Suprapubic skin (tissue), 4 donors: ENCODE data around the gene SATB2. TPM values are rescaled to one million over a fixed set of nuclear protein-coding genes. Genes with fewer than 3 reads are reported as not detected.

Source experiments
- DNase-seq, 2 donors: peaks; one replicate each; pipeline ENCODE4 v3.0.0-alpha.2; 2019; ENCODE audit warnings: low spot score in 2 of 2
- H3K27ac ChIP-seq: fragments of 200-600 bp; sonication (generic); one replicate; pipeline ENCODE4 v1.5.1; 2019
- H3K27me3 ChIP-seq: fragments of 200-600 bp; sonication (generic); one replicate; pipeline ENCODE4 v1.5.1; 2019
- H3K36me3 ChIP-seq: fragments of 200-600 bp; sonication (generic); one replicate; pipeline ENCODE4 v1.5.1; 2019
- H3K4me1 ChIP-seq: fragments of 200-600 bp; sonication (generic); one replicate; pipeline ENCODE4 v1.5.1; 2019
- H3K4me3 ChIP-seq: fragments of 200-600 bp; sonication (generic); one replicate; pipeline ENCODE4 v1.5.1; 2019; ENCODE audit warnings: mild to moderate bottlenecking
- H3K9me3 ChIP-seq: fragments of 200-600 bp; sonication (generic); one replicate; pipeline ENCODE4 v1.5.1; 2019
- EP300 ChIP-seq: sonication (generic); formaldehyde crosslinking; IDR thresholded peaks from one replicate; pipeline ENCODE4 v1.6.1; 2017; ENCODE audit warnings: antibody characterized with exemption
- POLR2A ChIP-seq, 2 donors: fragments of 450-650 bp; IDR thresholded peaks; one replicate each; pipeline ENCODE4 v1.6.1; 2017; ENCODE audit warnings: antibody characterized with exemption in 2 of 2, mild to moderate bottlenecking in 2 of 2, moderate library complexity in 2 of 2
- POLR2AphosphoS5 ChIP-seq, 3 donors: sonication (generic); formaldehyde crosslinking; IDR thresholded peaks; one replicate each; pipeline ENCODE4 v1.6.1; 2017; ENCODE audit warnings: antibody characterized with exemption in 3 of 3
- WGBS: methylation state at CpG from one replicate; pipeline ENCODE4 v1.1.5; 2018; 5-methylcytosine and 5-hydroxymethylcytosine counted together
- total RNA-seq, 4 donors: library from RNA; depleted of rRNA; stranded (reverse); fragments of >200 nt; gene quantifications; one replicate each; pipeline ENCODE4 v1.1.0, GENCODE V29; 2016
- TF ChIP-seq, protein P1 (sequence below), 2 donors: fragments of 200-600 bp in 1 of 2; fragments of 450-650 bp in 1 of 2; sonication (generic) in 1 of 2; IDR thresholded peaks; one replicate each; pipeline ENCODE4 v1.5.1; 2016 to 2019; ENCODE audit warnings: antibody characterized with exemption in 2 of 2, mild to moderate bottlenecking in 1 of 2, moderate library complexity in 1 of 2

Gene SATB2
- total RNA-seq, 4 donors from 2014 or later = 2.9 to 12.1 (median 3.9) TPM

DNA sequence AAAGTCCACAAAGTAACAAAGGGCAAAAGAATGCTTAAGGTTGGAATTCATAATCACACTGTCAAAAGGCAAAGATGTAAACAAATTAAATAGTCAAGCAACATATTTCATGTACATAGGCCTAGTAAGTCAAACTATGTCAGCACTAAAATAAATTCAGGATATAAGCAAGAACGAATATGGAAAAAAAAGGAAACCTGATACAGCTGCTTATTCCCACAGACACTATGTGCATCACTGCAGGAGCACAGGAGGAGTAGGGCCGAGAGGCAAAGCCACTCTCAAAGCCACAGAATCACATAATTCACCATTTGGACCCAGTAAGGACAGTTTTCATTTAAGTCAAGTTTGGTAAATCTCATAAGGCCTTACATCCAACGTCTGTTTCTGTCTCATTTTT is 116.6 kb downstream of the SATB2 start:
- Histone ChIP-seq H3K27me3 (no peaks in the 10 kb centered on the region), H3K4me1 (no peaks in the 10 kb centered on the region), H3K4me3 (no peak overlapping the region), H3K36me3 (no peaks in the 10 kb centered on the region), H3K9me3 (no peaks in the 10 kb centered on the region), H3K27ac (no peak overlapping the region)
- TF ChIP-seq POLR2A (IDR thresholded peaks at IDR 0.05) (no peak), EP300 (no peak), POLR2AphosphoS5 (IDR thresholded peaks at IDR 0.05) (no peak)
- TF ChIP-seq, protein P1, sequence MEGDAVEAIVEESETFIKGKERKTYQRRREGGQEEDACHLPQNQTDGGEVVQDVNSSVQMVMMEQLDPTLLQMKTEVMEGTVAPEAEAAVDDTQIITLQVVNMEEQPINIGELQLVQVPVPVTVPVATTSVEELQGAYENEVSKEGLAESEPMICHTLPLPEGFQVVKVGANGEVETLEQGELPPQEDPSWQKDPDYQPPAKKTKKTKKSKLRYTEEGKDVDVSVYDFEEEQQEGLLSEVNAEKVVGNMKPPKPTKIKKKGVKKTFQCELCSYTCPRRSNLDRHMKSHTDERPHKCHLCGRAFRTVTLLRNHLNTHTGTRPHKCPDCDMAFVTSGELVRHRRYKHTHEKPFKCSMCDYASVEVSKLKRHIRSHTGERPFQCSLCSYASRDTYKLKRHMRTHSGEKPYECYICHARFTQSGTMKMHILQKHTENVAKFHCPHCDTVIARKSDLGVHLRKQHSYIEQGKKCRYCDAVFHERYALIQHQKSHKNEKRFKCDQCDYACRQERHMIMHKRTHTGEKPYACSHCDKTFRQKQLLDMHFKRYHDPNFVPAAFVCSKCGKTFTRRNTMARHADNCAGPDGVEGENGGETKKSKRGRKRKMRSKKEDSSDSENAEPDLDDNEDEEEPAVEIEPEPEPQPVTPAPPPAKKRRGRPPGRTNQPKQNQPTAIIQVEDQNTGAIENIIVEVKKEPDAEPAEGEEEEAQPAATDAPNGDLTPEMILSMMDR (IDR thresholded peaks at IDR 0.05) = no peak
- DNase-seq = no peak
- WGBS = 72% methylated on average over 3 of the region's 3 CpGs

DNA sequence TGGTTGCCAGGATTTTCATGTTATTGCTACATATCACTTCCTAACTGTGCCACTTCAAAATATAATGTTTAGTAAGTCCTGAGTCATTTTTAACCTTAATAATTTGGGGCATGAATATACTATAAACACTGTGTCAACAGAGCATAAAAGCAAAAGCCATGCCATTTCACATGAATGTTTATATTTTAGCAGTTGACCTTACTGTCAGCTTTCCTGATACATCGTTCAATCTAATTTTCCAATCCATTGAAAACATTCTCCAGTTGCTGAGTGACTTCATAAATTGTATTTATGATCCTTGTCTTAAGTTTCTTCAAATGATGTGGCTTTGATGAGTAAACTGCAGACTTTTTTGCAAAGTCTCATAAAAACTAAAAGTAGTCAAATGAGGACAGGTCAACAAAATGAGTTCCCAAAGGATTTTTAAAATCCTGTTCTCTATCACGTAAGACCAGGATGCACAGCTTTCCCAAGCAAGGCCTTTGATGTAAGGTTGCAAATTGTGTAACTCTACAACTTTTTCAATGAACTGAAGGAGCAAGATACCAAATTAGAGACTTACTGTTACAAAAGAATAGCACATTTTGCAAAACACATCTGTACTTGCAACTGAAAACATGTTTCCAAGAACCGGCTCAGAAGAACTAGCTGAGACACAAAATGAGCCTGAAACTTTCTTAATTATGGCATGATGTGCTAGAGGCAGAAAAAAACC is 117.7 kb downstream of the SATB2 start:
- Histone ChIP-seq H3K4me3 (no peak overlapping the region), H3K36me3 (no peaks in the 10 kb centered on the region), H3K27ac (no peak overlapping the region), H3K27me3 (no peaks in the 10 kb centered on the region), H3K9me3 (no peaks in the 10 kb centered on the region), H3K4me1 (no peaks in the 10 kb centered on the region)
- TF ChIP-seq POLR2A (IDR thresholded peaks at IDR 0.05) (no peak), POLR2AphosphoS5 (IDR thresholded peaks at IDR 0.05) (no peak), EP300 (no peak)
- TF ChIP-seq, protein P1 (IDR thresholded peaks at IDR 0.05) = no peak
- DNase-seq = no peak
- 64% methylated on average over 3 of the region's 3 CpGs for WGBS

DNA sequence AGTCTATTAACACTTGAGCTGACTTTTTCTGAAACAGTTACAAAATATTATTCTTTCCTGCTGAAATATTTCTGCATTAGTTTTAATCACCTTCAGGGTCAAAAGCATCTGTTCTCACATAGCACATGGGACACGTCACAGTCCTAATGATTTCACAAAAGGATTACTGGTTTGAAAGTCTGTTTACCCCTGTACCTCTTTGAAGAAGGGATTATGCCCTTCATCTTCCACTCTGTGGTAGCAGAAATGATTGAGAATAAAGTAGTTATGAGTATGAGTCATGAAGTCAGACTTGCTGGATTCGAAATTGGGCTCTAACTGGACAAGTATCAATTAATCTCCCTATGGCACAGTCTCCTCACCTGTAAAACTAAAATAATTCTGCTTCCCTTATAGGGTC is 121.2 kb downstream of the SATB2 start:
- Histone ChIP-seq H3K4me3 (no peak overlapping the region), H3K36me3 (no peaks in the 10 kb centered on the region), H3K27ac (no peak overlapping the region), H3K27me3 (no peaks in the 10 kb centered on the region), H3K9me3 (no peaks in the 10 kb centered on the region), H3K4me1 (no peaks in the 10 kb centered on the region)
- TF ChIP-seq EP300 (no peak), POLR2AphosphoS5 (IDR thresholded peaks at IDR 0.05) (no peak), POLR2A (IDR thresholded peaks at IDR 0.05) (no peak)
- TF ChIP-seq, protein P1 (IDR thresholded peaks at IDR 0.05) = no peak
- DNase-seq = no peak
- WGBS = 36% methylated on average over 2 of the region's 2 CpGs

DNA sequence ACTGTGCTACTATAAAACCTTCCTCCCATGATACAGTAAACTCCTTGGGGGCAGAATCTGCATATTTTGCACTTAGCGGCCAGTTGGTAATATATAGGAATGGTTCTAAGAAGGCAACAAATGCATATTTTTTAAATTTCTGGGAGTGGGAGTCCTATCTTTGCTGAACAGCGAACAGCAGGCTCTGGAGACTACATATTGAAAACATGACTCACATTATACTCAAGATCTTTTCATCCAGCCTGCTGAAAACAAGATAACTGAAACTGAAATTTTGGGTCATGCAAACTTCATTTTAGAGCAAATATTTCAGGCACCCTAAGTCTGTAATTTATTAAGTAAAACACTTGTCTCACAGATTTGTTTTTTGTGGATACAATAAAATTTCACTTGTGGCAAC is 122.2 kb downstream of the SATB2 start:
- Histone ChIP-seq H3K36me3 (no peaks in the 10 kb centered on the region), H3K27me3 (no peaks in the 10 kb centered on the region), H3K4me1 (no peaks in the 10 kb centered on the region), H3K27ac (no peak overlapping the region), H3K4me3 (no peak overlapping the region), H3K9me3 (no peaks in the 10 kb centered on the region)
- WGBS = 88% methylated on average over 2 of the region's 2 CpGs
- no peak for TF ChIP-seq EP300
- TF ChIP-seq POLR2AphosphoS5 (IDR thresholded peaks at IDR 0.05) = no peak
- TF ChIP-seq POLR2A (IDR thresholded peaks at IDR 0.05) = no peak
- TF ChIP-seq, protein P1 (IDR thresholded peaks at IDR 0.05) = no peak
- no peak for DNase-seq

DNA sequence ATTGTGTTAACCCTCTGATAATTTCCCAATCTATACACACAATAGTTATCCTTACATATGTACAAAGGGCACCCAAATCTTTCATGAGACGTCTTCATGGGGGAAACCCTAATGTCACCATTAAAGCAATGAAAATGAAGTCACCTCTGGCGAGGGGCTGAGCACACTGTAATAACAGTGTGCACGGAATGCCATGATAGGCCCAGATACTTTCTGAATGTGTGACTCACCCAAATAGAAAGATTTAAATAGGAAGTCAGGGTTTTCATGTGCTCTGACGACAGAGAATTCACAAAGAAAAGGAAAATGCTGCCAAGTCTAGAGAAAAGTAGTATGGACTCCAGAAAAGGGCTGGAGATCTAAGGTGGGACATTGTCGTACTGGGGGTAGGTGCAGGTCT is 128.3 kb downstream of the SATB2 start:
- H3K27ac ChIP-seq = no peak overlapping the region
- no peak for DNase-seq
- TF ChIP-seq EP300 (no peak), POLR2AphosphoS5 (IDR thresholded peaks at IDR 0.05) (no peak), POLR2A (IDR thresholded peaks at IDR 0.05) (no peak)
- TF ChIP-seq, protein P1 (IDR thresholded peaks at IDR 0.05) = no peak
- H3K4me1 ChIP-seq = no peaks in the 10 kb centered on the region
- H3K9me3 ChIP-seq = no peaks in the 10 kb centered on the region
- WGBS = 64% methylated on average over 5 of the region's 5 CpGs
- H3K4me3 ChIP-seq = no peak overlapping the region
- no peaks in the 10 kb centered on the region for H3K27me3 ChIP-seq
- no peaks in the 10 kb centered on the region for H3K36me3 ChIP-seq
